H1 (cell line): ENCODE data around the gene STX8. TPM values are rescaled to one million over a fixed set of nuclear protein-coding genes. Genes with fewer than 3 reads are reported as not detected.

Experiments
- CBX5 ChIP-seq: fragments of 300-800, 300-1000 bp; sonication (generic); IDR thresholded peaks from 2 replicates; pipeline ENCODE4 v1.7.1; 2016; ENCODE audit warnings: antibody characterized with exemption, low read length, low read depth
- MAFK ChIP-seq: IDR thresholded peaks from 2 replicates; pipeline ENCODE4 v1.6.1; 2012; ENCODE audit warnings: low read depth, mild to moderate bottlenecking, improper control_type of control experiment, low read length
- SIRT6 ChIP-seq: IDR thresholded peaks from one replicate; pipeline ENCODE4 v1.7.1; 2012; ENCODE audit warnings: low read length, inconsistent platforms
- polyA plus RNA-seq, 7 experiments: library from polyadenylated mRNA; depleted of rRNA in 3 of 7; stranded (reverse) in 5 of 7; unstranded in 2 of 7; fragments of >200 nt in 5 of 7; fragments of 200-250 nt in 2 of 7; gene quantifications; 1 replicate in 5 of 7; 2 replicates in 1 of 7; 4 replicates in 1 of 7; pipeline versions ENCODE4 v1.2.1 to v1.2.3, GENCODE V29; 2011 to 2013; ENCODE audit warnings: missing spikeins in 2 of 7, mixed read lengths in 2 of 7
- total RNA-seq: library from RNA; stranded (reverse); fragmentation: NEBNext Ultra II Directional; extraction: Animal tissue kit (Norgen Biotek cat#: 25700); gene quantifications from 2 replicates; pipeline ENCODE4 v1.2.1, GENCODE V29; 2021

The STX8 gene
- total and polyA plus RNA-seq, 2 of the 8 experiments (the other 6 are each of a cell fraction or from before 2014, with no cell fraction given) = 22.8 to 42.5 TPM

- TF ChIP-seq SIRT6 (no peak), CBX5 (no peak), MAFK (no peak)
Measured at GRCh38 chr17:9531034-9531433, 44.6 kb downstream of the STX8 start (continued).
